BLaER1 (cell line): ENCODE data around the gene SYCE3.

ENCODE experiments used
- H3K27ac ChIP-seq: shearing (Covaris generic); formaldehyde crosslinking; 2 replicates; pipeline ENCODE4 v1.8.1; 2022
- H3K27me3 ChIP-seq: shearing (Covaris generic); formaldehyde crosslinking; 2 replicates; pipeline ENCODE4 v1.8.1; 2022
- H3K36me3 ChIP-seq: shearing (Covaris generic); formaldehyde crosslinking; 2 replicates; pipeline ENCODE4 v1.8.1; 2022
- H3K4me1 ChIP-seq: shearing (Covaris generic); formaldehyde crosslinking; 2 replicates; pipeline ENCODE4 v1.8.1; 2022
- H3K4me2 ChIP-seq: shearing (Covaris generic); formaldehyde crosslinking; 2 replicates; pipeline ENCODE4 v1.8.1; 2022
- H3K4me3 ChIP-seq: shearing (Covaris generic); formaldehyde crosslinking; 2 replicates; pipeline ENCODE4 v1.8.1; 2022
- H3K9ac ChIP-seq: shearing (Covaris generic); formaldehyde crosslinking; 2 replicates; pipeline ENCODE4 v1.8.1; 2022
- H3K9me3 ChIP-seq: shearing (Covaris generic); formaldehyde crosslinking; 2 replicates; pipeline ENCODE4 v1.8.1; 2022
- H4K20me1 ChIP-seq: shearing (Covaris generic); formaldehyde crosslinking; 2 replicates; pipeline ENCODE4 v1.8.1; 2022
- Cebpa-rat ChIP-seq: shearing (Covaris generic); IDR thresholded peaks from 2 replicates; pipeline ENCODE4 v1.8.1; 2022

The SYCE3 gene

GRCh38 chr22:50504369-50505211, 58.1 kb downstream of the SYCE3 start:
- Histone ChIP-seq H3K9me3 (no peaks in the 10 kb centered on the region), H3K27me3 (no peaks in the 10 kb centered on the region), H3K4me2 (peak overlapping the region; percentile 99; the same call in 1 of the 2 replicates), H3K9ac (no peak overlapping the region; the same call in 1 of the 2 replicates), H3K36me3 (peaks cover 35% of the 10 kb centered on the region), H4K20me1 (peaks cover 50% of the 10 kb centered on the region), H3K4me1 (peaks cover 48% of the 10 kb centered on the region), H3K27ac (peak overlapping the region; percentile 89), H3K4me3 (no peak overlapping the region)
- no peak for TF ChIP-seq Cebpa-rat

- Histone ChIP-seq H3K4me3 (no peak overlapping the region), H3K27ac (no peak overlapping the region), H3K36me3 (peaks cover 35% of the 10 kb centered on the region), H3K9me3 (no peaks in the 10 kb centered on the region), H3K9ac (no peak overlapping the region), H3K4me2 (no peak overlapping the region), H4K20me1 (peaks cover 40% of the 10 kb centered on the region), H3K4me1 (peaks cover 48% of the 10 kb centered on the region), H3K27me3 (no peaks in the 10 kb centered on the region)
- TF ChIP-seq Cebpa-rat = no peak
These were observed 59.1 kb downstream of the SYCE3 start for GRCh38 chr22:50503475-50504145.

GRCh38 chr22:50502628-50503474, 59.9 kb downstream of the SYCE3 start:
- Histone ChIP-seq H3K36me3 (peaks cover 35% of the 10 kb centered on the region), H4K20me1 (peaks cover 39% of the 10 kb centered on the region), H3K27me3 (no peaks in the 10 kb centered on the region), H3K27ac (peak overlapping the region; percentile 22; the same call in 1 of the 2 replicates), H3K9me3 (no peaks in the 10 kb centered on the region), H3K9ac (no peak overlapping the region; the same call in 1 of the 2 replicates), H3K4me1 (peaks cover 54% of the 10 kb centered on the region), H3K4me2 (no peak overlapping the region), H3K4me3 (no peak overlapping the region)
- no peak for TF ChIP-seq Cebpa-rat

GRCh38 chr22:50502096-50502495, 60.6 kb downstream of the SYCE3 start:
- Histone ChIP-seq H3K4me2 (no peak overlapping the region), H3K4me1 (peaks cover 60% of the 10 kb centered on the region), H4K20me1 (peaks cover 38% of the 10 kb centered on the region), H3K27ac (no peak overlapping the region), H3K36me3 (peaks cover 35% of the 10 kb centered on the region), H3K4me3 (no peak overlapping the region), H3K9me3 (no peaks in the 10 kb centered on the region), H3K9ac (no peak overlapping the region; the same call in 1 of the 2 replicates), H3K27me3 (no peaks in the 10 kb centered on the region)
- TF ChIP-seq Cebpa-rat = no peak
